HG03060 (cell line): ENCODE measurements around the gene SYT2.
"Not testable (repeated sequence)": the region's sequence is repeated elsewhere in the genome, so short reads cannot be mapped to it uniquely, and the experiment has no call there.

Experiments used
- ATAC-seq: cut with Tn5 transposase; IDR thresholded peaks from one replicate; pipeline ENCODE4 v1.9.1; 2021; ENCODE audit warnings: low read depth, moderate number of reproducible peaks; ENCODE audit not compliant: unreplicated experiment

SYT2 gene

GRCh38 chr1:202553560-202554038, 156.7 kb downstream of the SYT2 start:
- ATAC-seq = no peak

GRCh38 chr1:202553078-202553477, 157.2 kb downstream of the SYT2 start:
- ATAC-seq = not testable (repeated sequence)

- not testable (repeated sequence) for ATAC-seq
These were observed 157.6 kb downstream of the SYT2 start for GRCh38 chr1:202552615-202553014.

GRCh38 chr1:202551683-202552082, 158.6 kb downstream of the SYT2 start:
- ATAC-seq = no peak

- ATAC-seq = not testable (repeated sequence)
These were observed 160.2 kb downstream of the SYT2 start for GRCh38 chr1:202550088-202550487.

- ATAC-seq = no peak
These were observed 163.0 kb downstream of the SYT2 start for GRCh38 chr1:202547215-202547614.

- not testable (repeated sequence) for ATAC-seq
These were observed 163.5 kb downstream of the SYT2 start for GRCh38 chr1:202546796-202547195.

- ATAC-seq = not testable (repeated sequence)
These were observed 163.9 kb downstream of the SYT2 start for GRCh38 chr1:202546377-202546776.

GRCh38 chr1:202545647-202546303, 164.5 kb downstream of the SYT2 start:
- not testable (repeated sequence) for ATAC-seq

GRCh38 chr1:202544766-202545449, 165.3 kb downstream of the SYT2 start:
- ATAC-seq = not testable (repeated sequence)

- not testable (repeated sequence) for ATAC-seq
These were observed 166.7 kb downstream of the SYT2 start for GRCh38 chr1:202543537-202543936.

- ATAC-seq = not testable (repeated sequence)
These were observed 167.8 kb downstream of the SYT2 start for GRCh38 chr1:202542415-202542814.

GRCh38 chr1:202540858-202541257, 169.4 kb downstream of the SYT2 start:
- not testable (repeated sequence) for ATAC-seq
